Tibial nerve (tissue), 4 donors: Measurements from ENCODE around the gene DYNC1I1.

Experiments used
- EP300 ChIP-seq, 2 donors: sonication (generic); formaldehyde crosslinking; IDR thresholded peaks; one replicate each; pipeline ENCODE4 v1.6.1; 2017; ENCODE audit warnings: antibody characterized with exemption in 2 of 2, mild to moderate bottlenecking in 1 of 2
- POLR2A ChIP-seq, 2 donors: fragments of 450-650 bp; IDR thresholded peaks; one replicate each; pipeline ENCODE4 v1.6.1; 2017; ENCODE audit warnings: antibody characterized with exemption in 2 of 2, mild to moderate bottlenecking in 2 of 2, moderate library complexity in 2 of 2
- TF ChIP-seq, protein P1 (sequence below), 5 experiments: fragments of 200-600 bp in 3 of 5; fragments of 450-650 bp in 2 of 5; sonication (generic) in 3 of 5; IDR thresholded peaks; one replicate each; pipeline ENCODE4 v1.5.1; 2016 to 2019; ENCODE audit warnings: antibody characterized with exemption in 5 of 5, mild to moderate bottlenecking in 3 of 5, moderate library complexity in 2 of 5

DNA sequence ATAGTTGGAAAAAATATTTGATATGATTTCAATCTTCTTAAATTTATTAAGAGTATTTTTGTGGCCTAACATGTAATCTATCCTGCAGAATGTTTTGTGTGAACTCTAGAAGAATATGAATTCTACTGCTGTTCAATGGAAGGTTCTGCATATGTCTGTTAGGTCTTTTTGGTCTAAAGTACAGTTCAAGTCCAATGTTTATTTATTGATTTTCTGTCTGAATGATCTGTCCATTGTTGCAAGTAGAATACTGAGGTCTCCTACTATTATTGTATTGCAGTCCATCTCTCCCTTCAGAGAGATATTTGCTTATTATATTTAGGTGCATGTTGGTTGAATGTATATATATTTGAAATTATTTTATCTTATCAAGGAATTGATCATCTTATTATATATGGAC is 18.9 kb upstream of the DYNC1I1 start:
- TF ChIP-seq, protein P1, sequence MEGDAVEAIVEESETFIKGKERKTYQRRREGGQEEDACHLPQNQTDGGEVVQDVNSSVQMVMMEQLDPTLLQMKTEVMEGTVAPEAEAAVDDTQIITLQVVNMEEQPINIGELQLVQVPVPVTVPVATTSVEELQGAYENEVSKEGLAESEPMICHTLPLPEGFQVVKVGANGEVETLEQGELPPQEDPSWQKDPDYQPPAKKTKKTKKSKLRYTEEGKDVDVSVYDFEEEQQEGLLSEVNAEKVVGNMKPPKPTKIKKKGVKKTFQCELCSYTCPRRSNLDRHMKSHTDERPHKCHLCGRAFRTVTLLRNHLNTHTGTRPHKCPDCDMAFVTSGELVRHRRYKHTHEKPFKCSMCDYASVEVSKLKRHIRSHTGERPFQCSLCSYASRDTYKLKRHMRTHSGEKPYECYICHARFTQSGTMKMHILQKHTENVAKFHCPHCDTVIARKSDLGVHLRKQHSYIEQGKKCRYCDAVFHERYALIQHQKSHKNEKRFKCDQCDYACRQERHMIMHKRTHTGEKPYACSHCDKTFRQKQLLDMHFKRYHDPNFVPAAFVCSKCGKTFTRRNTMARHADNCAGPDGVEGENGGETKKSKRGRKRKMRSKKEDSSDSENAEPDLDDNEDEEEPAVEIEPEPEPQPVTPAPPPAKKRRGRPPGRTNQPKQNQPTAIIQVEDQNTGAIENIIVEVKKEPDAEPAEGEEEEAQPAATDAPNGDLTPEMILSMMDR (IDR thresholded peaks at IDR 0.05), result no peak
- TF ChIP-seq POLR2A (IDR thresholded peaks at IDR 0.05), result no peak
- TF ChIP-seq EP300 (IDR thresholded peaks at IDR 0.05), result no peak
